Testis (tissue), 3 donors: ENCODE results near the gene PLEKHG5. TPM values are rescaled to one million over a fixed set of nuclear protein-coding genes. Genes with fewer than 3 reads are reported as not detected.

Experiments
- DNase-seq: peaks from one replicate; pipeline ENCODE4 v3.0.0-alpha.2; 2019
- H3K27ac ChIP-seq, 2 donors: fragments of 200-600 bp; sonication (generic); one replicate each; pipeline ENCODE4 v1.5.1; 2019
- H3K27me3 ChIP-seq: fragments of 200-600 bp; sonication (generic); one replicate; pipeline ENCODE4 v1.5.1; 2019
- H3K36me3 ChIP-seq: fragments of 200-600 bp; sonication (generic); one replicate; pipeline ENCODE4 v1.5.1; 2017; ENCODE audit warnings: low read depth; ENCODE audit errors: missing control alignments
- H3K4me1 ChIP-seq: fragments of 200-600 bp; sonication (generic); one replicate; pipeline ENCODE4 v1.5.1; 2019
- H3K4me3 ChIP-seq, 2 donors: fragments of 200-600 bp; sonication (generic); one replicate each; pipeline ENCODE4 v1.5.1; 2017 to 2019
- H3K9me3 ChIP-seq: fragments of 200-600 bp; sonication (generic); one replicate; pipeline ENCODE4 v1.5.1; 2017
- CTCF ChIP-seq, 3 experiments: fragments of 450-650 bp in 2 of 3; fragments of 200-600 bp in 1 of 3; sonication (generic) in 1 of 3; IDR thresholded peaks; one replicate each; pipeline ENCODE4 v1.5.1; 2016 to 2019; ENCODE audit warnings: antibody characterized with exemption in 3 of 3, mild to moderate bottlenecking in 2 of 3, moderate library complexity in 1 of 3
- POLR2A ChIP-seq: fragments of 450-650 bp; IDR thresholded peaks from one replicate; pipeline ENCODE4 v1.6.1; 2017; ENCODE audit warnings: antibody characterized with exemption, mild to moderate bottlenecking, moderate library complexity
- WGBS, 2 donors: methylation state at CpG; one replicate each; pipeline ENCODE4 v1.1.5; 2018; 5-methylcytosine and 5-hydroxymethylcytosine counted together
- intact Hi-C: fragments of 100-400 bp; cut with DNase I; formaldehyde crosslinking; loops from one replicate; pipeline ENCODE4 v1.15.1; 2023; ENCODE audit warnings: low total_unique reads
- polyA plus RNA-seq: library from polyadenylated mRNA; stranded (reverse); fragments of 350-450 nt; fragmentation: Illumina TruSeq; extraction: RNeasy Lipid Tissue Mini Kit (QIAGEN cat#74804); gene quantifications from one replicate; pipeline ENCODE4 v1.2.3, GENCODE V29; 2014; ENCODE audit warnings: low read depth, low replicate concordance; ENCODE audit not compliant: insufficient read depth
- total RNA-seq, 2 donors: library from RNA; depleted of rRNA; stranded (reverse); fragments of >200 nt; gene quantifications; one replicate each; pipeline ENCODE4 v1.2.3, GENCODE V29; 2016

PLEKHG5 gene
- total and polyA plus RNA-seq, 3 donors from 2014 or later = 8.1 to 16.4 (median 13.7) TPM

GRCh38 chr1:6531996-6532395 lies 40.5 kb upstream of the PLEKHG5 start:
- intact Hi-C loops = no loop called here
- no peaks in the 10 kb centered on the region for H3K4me1 ChIP-seq
- DNase-seq = no peak
- TF ChIP-seq CTCF (IDR thresholded peaks at IDR 0.05) (no peak), POLR2A (no peak)
- no peak overlapping the region for H3K27ac ChIP-seq
- H3K4me3 ChIP-seq = no peak overlapping the region
- H3K27me3 ChIP-seq = no peaks in the 10 kb centered on the region
- H3K36me3 ChIP-seq = no peaks in the 10 kb centered on the region
- WGBS, 2 donors = 90 to 92% methylated on average over 5 of the region's 5 CpGs
- no peaks in the 10 kb centered on the region for H3K9me3 ChIP-seq

GRCh38 chr1:6530504-6531160 lies 39.2 kb upstream of the PLEKHG5 start:
- Histone ChIP-seq H3K4me1 (no peaks in the 10 kb centered on the region), H3K27ac (no peak overlapping the region), H3K4me3 (no peak overlapping the region), H3K36me3 (no peaks in the 10 kb centered on the region), H3K9me3 (no peaks in the 10 kb centered on the region), H3K27me3 (no peaks in the 10 kb centered on the region)
- TF ChIP-seq CTCF (IDR thresholded peaks at IDR 0.05) = no peak
- no peak for TF ChIP-seq POLR2A
- DNase-seq = no peak
- intact Hi-C loops = no loop called here
- 96 to 98% methylated on average over 10 to 13 of the region's 13 CpGs for WGBS, 2 donors

- Histone ChIP-seq H3K27ac (no peak overlapping the region), H3K4me3 (no peak overlapping the region), H3K9me3 (no peaks in the 10 kb centered on the region), H3K36me3 (no peaks in the 10 kb centered on the region), H3K27me3 (no peaks in the 10 kb centered on the region), H3K4me1 (no peaks in the 10 kb centered on the region)
- intact Hi-C loops = no loop called here
- no peak for TF ChIP-seq POLR2A
- TF ChIP-seq CTCF (IDR thresholded peaks at IDR 0.05) = no peak
- DNase-seq = no peak
- WGBS, 2 donors = 86 to 93% methylated on average over 7 of the region's 7 CpGs
These were observed 37.0 kb upstream of the PLEKHG5 start for GRCh38 chr1:6528492-6528891.

- intact Hi-C loops = no loop called here
- Histone ChIP-seq H3K4me1 (no peaks in the 10 kb centered on the region), H3K27ac (no peak overlapping the region), H3K9me3 (no peaks in the 10 kb centered on the region), H3K27me3 (no peaks in the 10 kb centered on the region), H3K4me3 (no peak overlapping the region), H3K36me3 (no peaks in the 10 kb centered on the region)
- no peak for DNase-seq
- WGBS, 2 donors = 72 to 84% methylated on average over 7 to 11 of the region's 11 CpGs
- TF ChIP-seq CTCF (IDR thresholded peaks at IDR 0.05) (no peak), POLR2A (no peak)
These were observed 34.8 kb upstream of the PLEKHG5 start for GRCh38 chr1:6526316-6526715.

GRCh38 chr1:6523566-6523965 lies 32.1 kb upstream of the PLEKHG5 start:
- no peak overlapping the region for H3K27ac ChIP-seq
- H3K4me1 ChIP-seq = peaks cover 11% of the 10 kb centered on the region
- H3K4me3 ChIP-seq = no peak overlapping the region
- no peaks in the 10 kb centered on the region for H3K27me3 ChIP-seq
- intact Hi-C loops = no loop called here
- TF ChIP-seq POLR2A = no peak
- TF ChIP-seq CTCF (IDR thresholded peaks at IDR 0.05) = peak in 2 of 3 experiments; percentile 17 to 36
- peak; percentile 36 for DNase-seq
- no peaks in the 10 kb centered on the region for H3K9me3 ChIP-seq
- WGBS, 2 donors = 40 to 47% methylated on average over 6 of the region's 6 CpGs
- no peaks in the 10 kb centered on the region for H3K36me3 ChIP-seq
